Transverse colon (tissue), 4 donors: ENCODE measurements around the gene RETREG1. TPM values are rescaled to one million over a fixed set of nuclear protein-coding genes. Genes with fewer than 3 reads are reported as not detected.

Source experiments
- DNase-seq: peaks from one replicate; pipeline ENCODE4 v3.0.0-alpha.2; 2019
- H3K27ac ChIP-seq, 4 donors: fragments of 200-600 bp; sonication (generic); 2 replicates each; pipeline ENCODE4 v1.5.1; 2016 to 2018; ENCODE audit warnings: inconsistent platforms in 4 of 4
- H3K27me3 ChIP-seq: fragments of 200-600 bp; sonication (generic); 2 replicates; pipeline ENCODE4 v1.5.1; 2017; ENCODE audit warnings: inconsistent platforms
- H3K36me3 ChIP-seq, 4 donors: fragments of 200-600 bp; sonication (generic); 2 replicates each; pipeline ENCODE4 v1.5.1; 2017 to 2019; ENCODE audit warnings: inconsistent platforms in 4 of 4
- H3K4me1 ChIP-seq, 4 donors: fragments of 200-600 bp; sonication (generic); 2 replicates each; pipeline ENCODE4 v1.5.1; 2017 to 2020; ENCODE audit warnings: inconsistent platforms in 4 of 4
- H3K4me3 ChIP-seq, 4 donors: fragments of 200-600 bp; sonication (generic); 1 replicate in 1 of 4; 2 replicates in 3 of 4; pipeline versions ENCODE4 v1.5.1 to v1.6.1; 2017 to 2019; ENCODE audit warnings: inconsistent platforms in 4 of 4
- H3K9me3 ChIP-seq, 2 donors: fragments of 200-600 bp; sonication (generic); 2 replicates each; pipeline ENCODE4 v1.5.1; 2017 to 2019; ENCODE audit warnings: inconsistent platforms in 2 of 2
- CTCF ChIP-seq, 5 experiments: fragments of 200-600 bp in 3 of 5; fragments of 450-650 bp in 2 of 5; sonication (generic) in 3 of 5; IDR thresholded peaks; 1 replicate in 2 of 5; 2 replicates in 3 of 5; pipeline ENCODE4 v1.5.1; 2016 to 2017; ENCODE audit warnings: antibody characterized with exemption in 5 of 5, inconsistent platforms in 3 of 5, mild to moderate bottlenecking in 2 of 5, moderate library complexity in 1 of 5
- EP300 ChIP-seq: sonication (generic); formaldehyde crosslinking; IDR thresholded peaks from one replicate; pipeline ENCODE4 v1.6.1; 2017; ENCODE audit warnings: antibody characterized with exemption, low read depth
- POLR2A ChIP-seq: fragments of 450-650 bp; IDR thresholded peaks from one replicate; pipeline ENCODE4 v1.6.1; 2016; ENCODE audit warnings: antibody characterized with exemption, mild to moderate bottlenecking, moderate library complexity
- POLR2AphosphoS5 ChIP-seq, 3 donors: sonication (generic); formaldehyde crosslinking; IDR thresholded peaks; one replicate each; pipeline ENCODE4 v1.6.1; 2016; ENCODE audit warnings: antibody characterized with exemption in 3 of 3
- WGBS, 2 donors: methylation state at CpG; one replicate each; pipeline ENCODE4 v1.1.5; 2018; ENCODE audit warnings: low coverage in 1 of 2; 5-methylcytosine and 5-hydroxymethylcytosine counted together
- in situ Hi-C, 4 donors: fragments of 200-750 bp; cut with MboI; loops; one replicate each; pipeline versions ENCODE4 v1.15.0 to v1.15.1; 2017; ENCODE audit warnings: low sequenced_read_pairs in 3 of 4, low pct_ligation_motif_present in 1 of 4, low pct_unique_long_range_greater_than_20kb in 1 of 4
- intact Hi-C: fragments of 100-400 bp; cut with DNase I; formaldehyde crosslinking; loops from one replicate; pipeline ENCODE4 v1.15.1; 2023; ENCODE audit warnings: low total_unique reads
- total RNA-seq, 4 donors: library from RNA; depleted of rRNA; stranded (reverse); fragments of >200 nt; gene quantifications; one replicate each; pipeline ENCODE4 v1.1.0, GENCODE V29; 2016

The RETREG1 gene
- total RNA-seq, 4 donors from 2014 or later = 33.2 to 93.5 (median 66.2) TPM

GRCh38 chr5:16492398-16493140 lies 124.2 kb downstream of the RETREG1 start:
- Histone ChIP-seq H3K4me3 (no peak overlapping the region), H3K27me3 (no peaks in the 10 kb centered on the region), H3K36me3 (no peaks in the 10 kb centered on the region), H3K9me3 (peaks cover 3 to 4% of the 10 kb centered on the region in 2 donors), H3K27ac (peak overlapping the region; percentile 22 to 61 (median 37)), H3K4me1 (peaks cover 4 to 51% (median 16%) of the 10 kb centered on the region in 4 donors)
- WGBS, 2 donors = 32 to 46% methylated on average over 10 of the region's 10 CpGs
- peak; percentile 68 for DNase-seq
- no peak for TF ChIP-seq EP300
- TF ChIP-seq POLR2AphosphoS5 (IDR thresholded peaks at IDR 0.05) = peak in 1 of 3 donors; percentile 29
- intact Hi-C loops = no loop called here
- in situ Hi-C loops = loop anchor here in 3 of 4 donors (10.0 to 25.0 kb wide), 3 partner anchors 52 to 695 kb away; no protein-coding TSS in a partner anchor

GRCh38 chr5:16490911-16491310 lies 125.9 kb downstream of the RETREG1 start:
- no peak for DNase-seq
- Histone ChIP-seq H3K4me3 (no peak overlapping the region), H3K36me3 (no peaks in the 10 kb centered on the region), H3K9me3 (peaks cover 3 to 4% of the 10 kb centered on the region in 2 donors), H3K27ac (no peak overlapping the region), H3K27me3 (no peaks in the 10 kb centered on the region), H3K4me1 (peaks cover 5 to 65% (median 24%) of the 10 kb centered on the region in 4 donors)
- in situ Hi-C loops = loop anchor here in 3 of 4 donors (10.0 to 25.0 kb wide), 3 partner anchors 54 to 696 kb away; no protein-coding TSS in a partner anchor
- 81 to 89% methylated on average over 5 to 8 of the region's 8 CpGs for WGBS, 2 donors
- TF ChIP-seq POLR2AphosphoS5 (IDR thresholded peaks at IDR 0.05) = no peak
- no peak for TF ChIP-seq CTCF (IDR thresholded peaks at IDR 0.05)
- no peak for TF ChIP-seq POLR2A
- TF ChIP-seq EP300 = no peak
- intact Hi-C loops = no loop called here

GRCh38 chr5:16489322-16489791 lies 127.4 kb downstream of the RETREG1 start:
- no peak for TF ChIP-seq POLR2A
- no peak for TF ChIP-seq EP300
- TF ChIP-seq POLR2AphosphoS5 (IDR thresholded peaks at IDR 0.05) = peak in 1 of 3 donors; percentile 11
- TF ChIP-seq CTCF (IDR thresholded peaks at IDR 0.05) = peak; percentile 50 to 73 (median 57)
- Histone ChIP-seq H3K9me3 (no peaks in the 10 kb centered on the region), H3K36me3 (no peaks in the 10 kb centered on the region), H3K4me1 (peaks cover 5 to 80% (median 29%) of the 10 kb centered on the region in 4 donors), H3K27ac (no peak overlapping the region), H3K27me3 (no peaks in the 10 kb centered on the region), H3K4me3 (no peak overlapping the region)
- WGBS, 2 donors = 31 to 34% methylated on average over 1 of the region's 1 CpG
- DNase-seq = no peak
- in situ Hi-C loops = loop anchor here in 3 of 4 donors (10.0 to 25.0 kb wide), 3 partner anchors 173 to 698 kb away; no protein-coding TSS in a partner anchor
- intact Hi-C loops = no loop called here

GRCh38 chr5:16487456-16487855 lies 129.3 kb downstream of the RETREG1 start:
- Histone ChIP-seq H3K4me3 (no peak overlapping the region), H3K36me3 (no peaks in the 10 kb centered on the region), H3K27ac (peak overlapping the region; percentile 9 to 64 (median 46)), H3K4me1 (peaks cover 0 to 82% (median 30%) of the 10 kb centered on the region in 4 donors), H3K27me3 (no peaks in the 10 kb centered on the region), H3K9me3 (no peaks in the 10 kb centered on the region)
- intact Hi-C loops = no loop called here
- in situ Hi-C loops = loop anchor here in 3 of 4 donors (10.0 to 25.0 kb wide), 3 partner anchors 175 to 700 kb away; no protein-coding TSS in a partner anchor
- no peak for TF ChIP-seq CTCF (IDR thresholded peaks at IDR 0.05)
- no peak for TF ChIP-seq POLR2AphosphoS5 (IDR thresholded peaks at IDR 0.05)
- TF ChIP-seq POLR2A = no peak
- TF ChIP-seq EP300 = no peak
- DNase-seq = no peak
- WGBS, 2 donors = 20 to 74% methylated on average over 1 to 2 of the region's 2 CpGs
